Measurements from ENCODE around the gene SCN3A.

Gene SCN3A

GRCh38 chr2:165203689-165204559, at the start of gene SCN3A:
SCN3A (minus strand) TSS chr2:165204050; CDS start chr2:165176394, 27,656 bp downstream.
- DNase-seq: peak; percentile 52

DNA sequence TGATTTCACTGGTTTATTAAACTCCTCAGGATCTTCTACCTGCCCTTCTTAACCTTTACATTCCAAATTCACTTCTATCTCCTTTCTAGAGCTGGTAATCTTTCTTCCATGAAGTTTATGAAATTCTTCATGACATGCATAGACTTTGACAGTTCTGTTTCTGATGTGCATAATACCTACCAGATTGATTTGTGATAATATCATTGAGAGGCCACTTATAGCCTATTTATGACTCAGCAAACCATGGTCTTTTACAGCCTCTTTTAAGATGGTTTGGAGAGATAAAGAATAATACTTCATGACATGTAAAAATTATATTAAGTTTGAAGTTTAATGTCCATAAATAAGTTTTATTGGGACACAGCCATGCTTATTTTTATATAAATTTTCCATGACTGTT, 49.3 kb upstream of the SCN3A start:
- DNase-seq: no peak

DNA sequence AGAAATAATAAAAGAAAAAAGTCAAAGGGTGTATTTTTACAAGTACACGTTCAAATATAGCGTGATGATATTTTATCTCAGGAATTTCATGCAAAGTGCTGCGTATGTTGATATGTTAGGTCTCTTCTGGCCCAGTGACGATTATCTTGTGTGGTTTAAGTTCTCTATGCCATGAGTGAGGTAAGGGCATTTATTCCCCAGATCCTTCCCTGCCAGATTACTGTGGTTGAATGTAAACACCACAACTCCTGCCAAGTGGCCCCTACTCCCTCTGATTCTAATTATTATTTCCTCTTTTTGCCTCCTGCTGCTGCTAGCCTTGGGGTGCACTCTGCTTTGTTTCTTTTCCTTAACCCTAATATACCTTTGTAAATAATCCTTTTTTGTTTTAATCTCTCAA, 47.5 kb upstream of the SCN3A start:
- DNase-seq: no peak

- DNase-seq: no peak
Measured at GRCh38 chr2:165248238-165248637, 44.4 kb upstream of the SCN3A start.

DNA sequence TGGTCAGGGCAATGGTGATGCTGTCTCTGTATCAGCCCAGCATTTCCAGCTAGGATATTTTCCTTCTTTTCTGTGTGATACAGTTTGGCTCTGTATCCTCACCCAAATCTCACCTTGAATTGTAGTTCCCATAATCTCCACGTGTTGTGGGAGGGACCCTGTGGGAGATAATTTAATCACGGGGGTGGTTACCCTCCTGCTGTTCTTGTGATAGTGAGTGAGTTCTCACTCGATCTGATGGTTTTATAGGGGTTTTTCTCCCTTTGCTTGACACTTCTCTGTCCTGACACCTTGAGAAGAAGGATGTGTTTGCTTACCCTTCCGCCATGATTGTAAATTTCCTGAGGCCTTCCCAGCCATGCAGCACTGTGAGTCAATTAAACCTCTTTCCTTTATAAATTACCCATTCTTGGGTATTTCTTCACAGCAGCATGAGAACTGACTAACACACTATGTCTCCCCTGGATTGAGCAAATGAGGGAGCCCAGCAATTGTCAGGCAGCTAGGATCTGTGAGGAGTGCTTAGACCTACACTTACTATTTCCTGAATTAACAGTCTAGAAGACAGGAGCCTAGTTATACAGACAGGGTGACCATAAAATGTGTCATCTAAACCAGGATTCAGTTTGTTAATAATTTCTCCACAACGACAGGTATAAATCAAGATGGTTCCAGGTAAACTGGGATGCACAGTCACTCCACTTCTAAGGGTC, 41.4 kb upstream of the SCN3A start:
- DNase-seq: no peak

DNA sequence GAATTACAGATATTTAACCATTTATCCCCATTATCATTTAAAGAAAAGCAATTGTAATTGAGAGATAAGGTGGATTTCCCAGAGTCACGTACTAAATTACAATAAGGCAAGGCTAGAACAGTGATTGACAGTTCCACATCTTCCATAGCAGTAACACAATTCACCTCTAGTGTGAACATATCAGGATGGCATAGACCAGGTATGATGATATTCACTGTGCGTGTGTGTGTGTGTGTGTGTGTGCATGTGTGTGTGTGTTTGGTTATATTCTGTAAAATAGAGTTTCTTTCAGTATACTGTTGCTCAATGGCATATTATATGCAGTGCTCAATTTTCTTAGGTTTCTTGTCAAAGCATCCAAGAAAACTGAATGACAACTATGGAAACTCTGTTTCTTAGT, 37.1 kb upstream of the SCN3A start:
- no peak for DNase-seq

- DNase-seq: no peak
Measured at GRCh38 chr2:165239856-165240515, 36.1 kb upstream of the SCN3A start.

- DNase-seq: peak; percentile 22
Measured at GRCh38 chr2:165239230-165239629, 35.4 kb upstream of the SCN3A start, which contains the start of gene SCN2A. SCN2A (plus strand) TSS chr2:165239414; CDS start chr2:165295824, 56,410 bp downstream.

GRCh38 chr2:165238295-165238694, 34.4 kb upstream of the SCN3A start:
- DNase-seq: peak; percentile 34

DNA sequence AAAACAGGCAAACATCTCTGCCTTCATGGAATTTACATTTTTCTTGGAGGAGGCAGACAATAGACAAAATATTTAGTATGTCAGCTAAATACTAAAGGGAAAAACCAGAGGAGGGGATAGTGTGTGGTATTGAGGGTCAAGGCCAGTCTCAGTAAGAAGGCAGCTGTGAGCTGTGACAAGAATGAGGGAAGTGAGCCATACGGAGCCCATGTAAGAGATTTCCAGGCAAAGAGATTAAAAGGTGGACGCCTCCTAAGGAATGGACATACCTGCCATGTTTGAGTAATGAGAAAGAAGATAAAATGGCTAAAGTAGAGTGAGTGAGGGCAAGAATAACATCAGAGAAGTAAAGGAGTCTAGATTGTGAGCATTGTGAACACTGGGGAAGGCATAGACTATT, 33.2 kb upstream of the SCN3A start:
- DNase-seq: no peak

DNA sequence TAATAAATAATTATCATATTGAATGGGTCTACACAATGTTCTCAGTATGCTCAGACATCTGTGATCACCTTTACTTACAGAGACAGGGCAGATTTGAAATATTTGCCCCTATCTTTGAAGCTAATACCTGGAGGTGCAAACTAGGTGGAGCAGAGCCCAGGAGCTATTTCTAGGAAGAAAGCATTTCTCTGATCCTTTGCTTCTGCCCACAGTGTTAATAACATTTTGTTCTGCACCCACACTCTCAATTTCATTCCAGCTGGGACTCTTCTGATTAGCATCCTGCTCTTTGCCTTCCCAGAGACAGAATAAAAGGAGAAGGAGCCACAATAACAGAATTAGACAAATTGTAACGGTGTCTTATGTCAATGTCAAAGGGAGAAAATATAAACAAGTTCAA, 23.7 kb upstream of the SCN3A start:
- DNase-seq: no peak

- DNase-seq: no peak
Measured at GRCh38 chr2:165224941-165225340, 21.1 kb upstream of the SCN3A start.

DNA sequence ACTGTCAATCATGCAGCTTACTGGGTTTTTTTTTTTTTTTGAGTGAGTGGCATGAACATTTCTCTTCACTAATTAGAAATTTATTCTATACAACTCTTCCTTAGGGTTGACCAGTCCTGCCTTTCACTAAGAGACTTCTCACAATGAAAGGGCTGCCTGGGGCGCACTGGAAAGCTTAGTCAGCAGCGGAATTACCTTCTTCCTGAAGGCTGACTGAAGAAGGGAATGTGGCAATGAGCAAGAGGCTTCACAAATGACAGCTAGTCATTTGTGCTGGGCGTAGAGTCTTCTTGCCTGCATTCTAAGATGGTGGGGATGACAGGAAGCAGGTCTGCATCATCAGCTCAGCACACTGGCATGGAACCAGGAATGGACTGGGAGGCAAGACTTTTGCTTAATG, 15.6 kb upstream of the SCN3A start:
- DNase-seq: no peak

DNA sequence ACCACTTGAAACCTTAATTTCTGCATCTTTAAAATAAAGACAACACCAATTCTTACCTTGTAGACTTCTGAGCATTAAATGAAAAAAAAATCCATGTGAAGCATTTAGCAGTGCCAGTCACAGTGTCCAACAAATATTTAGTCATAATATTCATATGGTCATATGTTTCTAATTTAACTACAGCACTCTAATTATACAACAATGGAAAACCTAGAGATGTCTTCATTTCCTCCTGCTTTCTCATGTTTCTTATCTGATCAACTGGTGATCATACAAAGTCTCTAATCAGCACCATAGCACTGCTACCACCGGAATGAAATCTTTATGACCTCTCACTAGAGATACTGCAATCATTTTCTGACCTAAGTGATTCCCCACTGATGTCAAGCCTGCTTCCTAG, 10.2 kb upstream of the SCN3A start:
- DNase-seq: no peak

DNA sequence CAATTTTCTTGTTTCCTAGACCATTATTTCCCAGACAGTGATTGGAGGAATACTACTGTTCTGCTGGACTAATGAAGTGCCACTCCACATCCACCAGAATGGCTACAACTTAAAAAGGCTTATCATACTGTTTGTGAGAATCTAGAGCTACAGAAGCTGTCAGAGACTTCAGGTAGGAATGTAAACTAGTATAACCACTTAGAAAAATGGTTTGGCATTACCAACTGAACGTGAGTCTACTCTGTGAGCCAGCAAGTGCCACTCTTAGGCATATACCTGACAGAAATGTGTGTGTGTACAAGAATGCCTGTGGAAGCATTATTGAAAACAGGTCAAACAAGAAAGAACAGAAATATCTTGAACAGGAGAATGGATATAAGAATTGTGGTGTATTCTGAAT, 4.2 kb upstream of the SCN3A start:
- DNase-seq: no peak

- no peak for DNase-seq
Measured at GRCh38 chr2:165205865-165206264, 2.0 kb upstream of the SCN3A start.

GRCh38 chr2:165202239-165202638, 1.6 kb downstream of the SCN3A start:
- no peak for DNase-seq

GRCh38 chr2:165198181-165198580, 5.7 kb downstream of the SCN3A start:
- DNase-seq: no peak

GRCh38 chr2:165197346-165197745, 6.5 kb downstream of the SCN3A start:
- DNase-seq: no peak

DNA sequence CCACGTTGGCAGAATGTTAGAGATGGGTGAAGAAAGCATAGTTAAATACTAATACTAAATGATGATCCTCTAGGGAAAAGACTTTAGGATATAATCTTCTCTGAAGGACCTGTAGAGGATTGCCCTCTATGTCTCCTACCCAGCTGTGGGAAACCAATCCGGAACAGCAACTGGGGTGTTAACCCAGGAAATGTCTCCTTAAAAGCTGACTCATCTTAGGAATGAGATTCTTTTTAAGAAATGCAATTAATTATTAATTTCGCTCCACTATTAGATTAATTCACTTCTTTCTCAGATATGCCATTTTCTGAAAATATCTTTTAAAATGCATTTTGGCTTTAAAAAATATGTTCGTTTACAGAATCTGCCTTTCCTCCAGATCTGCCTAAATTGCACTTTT, 7.4 kb downstream of the SCN3A start:
- DNase-seq: no peak

DNA sequence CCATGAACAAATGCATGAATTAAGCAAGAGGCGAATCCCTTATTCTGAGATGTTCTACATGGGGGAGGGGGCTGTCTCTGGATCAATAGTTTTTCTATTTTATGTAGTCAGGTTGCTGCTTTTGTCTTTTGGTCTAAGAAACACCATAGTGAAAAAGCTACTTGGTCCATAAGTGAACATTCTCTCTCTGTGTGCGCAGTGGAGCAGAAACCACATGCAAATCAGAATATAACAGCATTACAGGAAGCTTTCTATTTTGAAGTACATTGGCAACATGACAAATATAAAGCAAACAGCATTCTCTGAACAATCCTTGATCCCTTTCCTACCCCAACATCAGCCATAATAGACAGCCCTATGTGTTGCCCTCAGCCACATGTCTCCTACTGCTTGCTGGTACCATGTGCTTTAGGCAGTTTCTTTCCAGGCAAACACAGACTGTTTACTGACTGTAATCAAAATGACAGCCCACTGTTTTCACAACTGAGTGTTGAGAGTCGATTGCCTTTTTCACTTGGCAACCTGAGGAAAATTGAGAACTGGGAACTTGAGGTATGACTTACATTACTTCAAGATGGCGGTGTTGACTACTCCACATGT, 10.6 kb downstream of the SCN3A start:
- no peak for DNase-seq

DNA sequence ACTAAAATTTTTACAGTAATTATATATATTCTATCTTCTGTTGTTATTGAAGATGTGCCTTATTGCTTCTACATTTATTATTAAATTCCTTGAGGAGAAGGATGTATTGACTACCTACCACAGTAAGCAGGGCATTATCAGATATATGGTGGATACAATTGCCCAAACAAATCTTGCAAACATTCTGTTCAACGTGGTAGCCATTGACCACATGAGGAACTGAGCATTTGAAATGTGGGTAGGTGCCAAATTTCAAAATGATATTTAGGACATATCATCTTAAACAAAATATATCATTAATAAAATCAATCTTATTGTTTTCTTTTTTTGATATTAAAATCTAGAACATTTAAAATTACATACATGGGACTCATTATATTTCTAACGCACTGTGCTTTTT, 11.1 kb downstream of the SCN3A start:
- no peak for DNase-seq

- no peak for DNase-seq
Measured at GRCh38 chr2:165191096-165191728, 12.6 kb downstream of the SCN3A start.
